Effector memory CD8-positive, alpha-beta T cell (primary cell): ENCODE measurements around the gene GPATCH4.
"Not testable (repeated sequence)": the region's sequence is repeated elsewhere in the genome, so short reads cannot be mapped to it uniquely, and the experiment has no call there.

Source experiments
- ATAC-seq: fragments of 150-1000 bp; cut with Tn5 transposase; replicated peaks from 2 replicates; pipeline ENCODE4 v1.10.0; 2021; ENCODE audit warnings: mild to moderate bottlenecking, moderate library complexity
- DNase-seq, 3 experiments: peaks; one replicate each; pipeline ENCODE4 v3.0.0; 2021
- H3K27ac Mint-ChIP-seq, 2 donors: one replicate each; pipeline ENCODE4 v1.8.0; 2022; ENCODE audit warnings: mild to moderate bottlenecking in 2 of 2, mixed read lengths in 2 of 2, moderate library complexity in 2 of 2
- H3K27me3 Mint-ChIP-seq, 2 donors: one replicate each; pipeline ENCODE4 v1.8.0; 2022; ENCODE audit warnings: mixed read lengths in 2 of 2
- H3K36me3 Mint-ChIP-seq: one replicate; pipeline ENCODE4 v1.8.0; 2022; ENCODE audit warnings: mild to moderate bottlenecking, moderate library complexity, mixed read lengths; ENCODE audit not compliant: insufficient read depth
- H3K4me1 Mint-ChIP-seq, 2 donors: one replicate each; pipeline ENCODE4 v1.8.0; 2022; ENCODE audit warnings: low read depth in 2 of 2, mixed read lengths in 2 of 2
- H3K4me3 Mint-ChIP-seq, 2 donors: one replicate each; pipeline ENCODE4 v1.8.0; 2022; ENCODE audit warnings: mild to moderate bottlenecking in 2 of 2, mixed read lengths in 2 of 2, moderate library complexity in 2 of 2
- H3K9me3 Mint-ChIP-seq, 2 donors: one replicate each; pipeline ENCODE4 v1.8.0; 2022; ENCODE audit warnings: mixed read lengths in 2 of 2

GPATCH4 gene

GRCh38 chr1:156622581-156623297 is 21.5 kb upstream of the GPATCH4 start:
- DNase-seq (no peak), ATAC-seq (no peak)
- Mint-ChIP-seq H3K4me1 (peaks cover 7 to 10% of the 10 kb centered on the region in 2 donors), H3K9me3 (no peaks in the 10 kb centered on the region), H3K27ac (no peak overlapping the region), H3K27me3 (peaks cover 72 to 86% of the 10 kb centered on the region in 2 donors), H3K4me3 (peak overlapping the region in 1 of 2 donors; percentile 28), H3K36me3 (peaks cover 6% of the 10 kb centered on the region)

- Mint-ChIP-seq H3K27me3 (peaks cover 62 to 82% of the 10 kb centered on the region in 2 donors), H3K4me1 (peaks cover 0 to 5% of the 10 kb centered on the region in 2 donors)
Observed at GRCh38 chr1:156619582-156619955, 18.3 kb upstream of the GPATCH4 start.

GRCh38 chr1:156618853-156619581 is 17.7 kb upstream of the GPATCH4 start, which contains the start of gene HAPLN2:
HAPLN2 (plus strand) TSS chr1:156619415; CDS start chr1:156623491, 4,076 bp downstream.
- H3K27me3 Mint-ChIP-seq: peaks cover 61 to 76% of the 10 kb centered on the region in 2 donors
- no peak for DNase-seq
- H3K4me1 Mint-ChIP-seq: peaks cover 0 to 2% of the 10 kb centered on the region in 2 donors
- H3K36me3 Mint-ChIP-seq: peaks cover 3% of the 10 kb centered on the region
- H3K9me3 Mint-ChIP-seq: no peaks in the 10 kb centered on the region
- H3K4me3 Mint-ChIP-seq: no peak within 1 kb of the TSS
- ATAC-seq: no peak
- no peak within 1 kb of the TSS for H3K27ac Mint-ChIP-seq

More at GRCh38 chr1:156619582-156619955, 18.3 kb upstream of the GPATCH4 start:
- DNase-seq: no peak
- Mint-ChIP-seq H3K4me3 (no peak overlapping the region), H3K36me3 (peaks cover 3% of the 10 kb centered on the region), H3K9me3 (no peaks in the 10 kb centered on the region), H3K27ac (no peak overlapping the region)
- ATAC-seq: no peak

DNA sequence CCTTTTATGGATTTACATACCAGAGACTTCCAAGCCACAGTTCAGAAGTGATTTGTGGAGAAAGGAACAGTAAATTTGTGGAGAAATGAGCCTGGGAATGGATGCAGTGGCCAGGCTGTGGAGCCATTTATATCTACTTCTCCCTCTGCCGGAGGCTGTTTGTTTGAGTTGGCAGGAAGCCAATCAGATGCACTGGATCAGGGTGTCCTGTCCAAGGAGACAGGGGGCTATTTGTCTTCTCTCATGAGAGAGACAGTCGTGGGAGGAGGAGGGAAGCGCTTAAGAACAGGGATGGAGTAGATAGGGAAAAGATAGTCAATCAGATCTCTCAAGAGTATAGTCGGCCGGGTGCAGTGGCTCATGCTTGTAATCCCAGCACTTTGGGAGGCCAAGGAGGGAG is 15.2 kb upstream of the GPATCH4 start:
- no peaks in the 10 kb centered on the region for H3K9me3 Mint-ChIP-seq
- H3K27me3 Mint-ChIP-seq: peaks cover 45 to 70% of the 10 kb centered on the region in 2 donors

DNA sequence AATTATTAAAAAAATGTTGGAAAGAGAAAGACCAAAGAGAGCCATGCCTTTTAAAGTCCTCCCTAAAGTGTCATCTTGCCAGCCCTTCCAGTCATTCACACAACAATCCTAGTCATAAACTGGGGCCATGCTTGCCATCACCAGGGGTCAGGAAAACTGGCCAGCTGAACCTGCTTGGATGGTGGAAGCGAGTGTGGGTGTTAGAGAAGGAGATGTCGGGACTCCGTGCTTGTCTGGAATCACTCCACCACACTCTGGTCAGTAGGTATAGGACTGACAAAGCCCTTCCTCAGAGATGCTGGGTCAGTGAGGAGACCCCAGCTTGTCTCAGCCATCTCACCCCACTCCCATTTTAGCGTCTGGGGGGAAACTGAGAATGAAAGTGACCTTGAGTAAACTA is 14.7 kb upstream of the GPATCH4 start:
- no peak for ATAC-seq
- peaks cover 41 to 70% of the 10 kb centered on the region in 2 donors for H3K27me3 Mint-ChIP-seq
- H3K27ac Mint-ChIP-seq: no peak overlapping the region

More for the DNA sequence above, 15.2 kb upstream of the GPATCH4 start:
- H3K36me3 Mint-ChIP-seq: no peaks in the 10 kb centered on the region
- no peak overlapping the region for H3K27ac Mint-ChIP-seq
- no peak for DNase-seq
- H3K4me3 Mint-ChIP-seq: no peak overlapping the region
- H3K4me1 Mint-ChIP-seq: peaks cover 0 to 2% of the 10 kb centered on the region in 2 donors
- ATAC-seq: no peak

GRCh38 chr1:156612666-156613065 is 11.4 kb upstream of the GPATCH4 start:
- DNase-seq (no peak), ATAC-seq (no peak)
- peaks cover 5% of the 10 kb centered on the region for H3K36me3 Mint-ChIP-seq
- H3K27me3 Mint-ChIP-seq: peaks cover 26 to 51% of the 10 kb centered on the region in 2 donors
- H3K27ac Mint-ChIP-seq: no peak overlapping the region
- H3K4me3 Mint-ChIP-seq: no peak overlapping the region
- peaks cover 5 to 14% of the 10 kb centered on the region in 2 donors for H3K4me1 Mint-ChIP-seq
- no peaks in the 10 kb centered on the region for H3K9me3 Mint-ChIP-seq

More for the DNA sequence above, 14.7 kb upstream of the GPATCH4 start:
- Mint-ChIP-seq H3K4me1 (peaks cover 0 to 2% of the 10 kb centered on the region in 2 donors), H3K9me3 (no peaks in the 10 kb centered on the region), H3K4me3 (no peak overlapping the region), H3K36me3 (peaks cover 5% of the 10 kb centered on the region)
- no peak for DNase-seq

GRCh38 chr1:156610072-156610471 is 8.8 kb upstream of the GPATCH4 start:
- not testable (repeated sequence) for ATAC-seq, H3K27ac Mint-ChIP-seq, H3K36me3 Mint-ChIP-seq, H3K4me3 Mint-ChIP-seq, H3K9me3 Mint-ChIP-seq, DNase-seq
- Mint-ChIP-seq H3K4me1 (peaks cover 4 to 14% of the 10 kb centered on the region in 2 donors), H3K27me3 (peaks cover 16 to 33% of the 10 kb centered on the region in 2 donors)

GRCh38 chr1:156608981-156609380 is 7.7 kb upstream of the GPATCH4 start:
- Mint-ChIP-seq H3K9me3 (no peaks in the 10 kb centered on the region), H3K36me3 (peaks cover 5% of the 10 kb centered on the region), H3K27ac (no peak overlapping the region), H3K27me3 (peaks cover 13 to 33% of the 10 kb centered on the region in 2 donors), H3K4me1 (peaks cover 4 to 14% of the 10 kb centered on the region in 2 donors), H3K4me3 (no peak overlapping the region)
- DNase-seq: peak; percentile 52 to 62 (median 58)
- peak; percentile 77 for ATAC-seq

DNA sequence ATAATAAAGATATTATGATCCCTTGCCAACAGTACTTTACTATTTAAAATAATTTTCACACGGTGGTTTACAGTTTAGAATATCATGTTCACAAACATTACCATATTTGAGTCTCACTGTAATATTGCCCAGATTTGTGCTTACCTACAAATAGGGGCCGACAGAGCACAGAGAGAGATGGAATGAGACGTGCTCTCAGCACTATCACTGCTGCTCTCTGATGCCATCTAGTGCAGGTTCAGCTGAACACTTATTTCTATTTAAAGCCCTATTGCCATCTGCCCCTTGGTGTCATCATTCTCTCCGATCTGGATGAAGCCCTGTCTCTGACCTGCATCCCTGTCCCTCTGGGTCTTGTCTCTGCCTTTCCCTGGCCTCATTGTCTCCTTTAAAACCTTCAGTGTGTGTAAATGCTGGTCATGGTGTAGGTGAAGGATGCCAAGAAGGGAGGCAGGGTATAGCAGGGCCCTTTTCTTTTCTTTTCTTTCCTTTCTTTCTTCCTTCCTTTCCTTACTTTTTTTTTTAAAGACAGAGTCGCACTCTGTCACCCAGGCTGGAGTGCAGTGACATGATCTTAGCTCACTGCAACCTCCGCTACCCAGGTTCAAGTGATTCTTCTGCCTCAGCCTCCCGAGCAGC is 6.9 kb upstream of the GPATCH4 start:
- Mint-ChIP-seq H3K36me3 (peaks cover 5% of the 10 kb centered on the region), H3K4me1 (peaks cover 4 to 14% of the 10 kb centered on the region in 2 donors), H3K27ac (no peak overlapping the region), H3K27me3 (peaks cover 13 to 31% of the 10 kb centered on the region in 2 donors), H3K9me3 (no peaks in the 10 kb centered on the region), H3K4me3 (no peak overlapping the region)
- peak; percentile 94 for ATAC-seq
- DNase-seq: peak; percentile 62 to 71 (median 63)

- DNase-seq, H3K4me3 Mint-ChIP-seq, ATAC-seq, H3K27ac Mint-ChIP-seq, H3K36me3 Mint-ChIP-seq, H3K9me3 Mint-ChIP-seq: not testable (repeated sequence)
- H3K27me3 Mint-ChIP-seq: peaks cover 13 to 23% of the 10 kb centered on the region in 2 donors
- H3K4me1 Mint-ChIP-seq: peaks cover 7 to 19% of the 10 kb centered on the region in 2 donors
Observed at GRCh38 chr1:156607344-156607743, 6.1 kb upstream of the GPATCH4 start.

GRCh38 chr1:156602557-156602993 is 1.3 kb upstream of the GPATCH4 start:
- Mint-ChIP-seq H3K36me3 (peaks cover 10% of the 10 kb centered on the region), H3K9me3 (no peaks in the 10 kb centered on the region), H3K27ac (no peak overlapping the region), H3K27me3 (no peaks in the 10 kb centered on the region), H3K4me3 (peak overlapping the region; percentile 25 to 51), H3K4me1 (peaks cover 20 to 25% of the 10 kb centered on the region in 2 donors)
- ATAC-seq (no peak), DNase-seq (no peak)

DNA sequence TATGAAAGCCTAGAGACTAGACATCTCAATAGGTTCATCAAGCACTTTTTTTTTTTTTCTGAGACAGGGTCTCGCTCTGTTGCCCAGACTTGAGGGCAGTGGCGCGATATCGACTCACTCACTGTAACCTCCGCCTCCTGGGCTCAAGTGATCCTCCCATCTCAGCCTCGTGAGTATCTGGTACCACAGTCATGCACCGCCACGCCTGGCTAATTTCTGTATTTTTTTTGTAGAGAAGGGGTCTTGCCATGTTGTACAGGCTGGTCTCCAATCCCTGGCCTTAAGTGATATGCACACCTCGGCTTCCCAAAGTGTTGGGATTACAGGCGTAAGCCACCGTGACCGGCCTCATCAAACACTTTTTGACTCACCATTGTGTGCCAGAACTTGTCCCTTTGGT is 613 bp upstream of the GPATCH4 start:
- Mint-ChIP-seq H3K36me3 (peaks cover 10% of the 10 kb centered on the region), H3K9me3 (no peaks in the 10 kb centered on the region), H3K4me1 (peaks cover 20 to 25% of the 10 kb centered on the region in 2 donors), H3K4me3 (peak overlapping the region; percentile 89 to 92), H3K27ac (peak overlapping the region; percentile 93 to 95), H3K27me3 (no peaks in the 10 kb centered on the region)
- DNase-seq (no peak), ATAC-seq (no peak)

- ATAC-seq (peak; percentile 6), DNase-seq (no peak)
- Mint-ChIP-seq H3K4me3 (peak overlapping the region; percentile 89 to 92), H3K9me3 (no peaks in the 10 kb centered on the region), H3K36me3 (peaks cover 14% of the 10 kb centered on the region), H3K27me3 (no peaks in the 10 kb centered on the region), H3K27ac (peak overlapping the region; percentile 93 to 95), H3K4me1 (peaks cover 20 to 25% of the 10 kb centered on the region in 2 donors)
Observed at GRCh38 chr1:156600733-156601121, 552 bp downstream of the GPATCH4 start.
